Upper lobe of left lung (tissue), 6 donors: ENCODE measurements around the gene DNASE1L3. TPM values are rescaled to one million over a fixed set of nuclear protein-coding genes. Genes with fewer than 3 reads are reported as not detected.
A peak's percentile ranks its signal among the peaks of the same experiment; 100 is the strongest.

ENCODE experiments used
- ATAC-seq, 2 donors: fragments of 200-7000 bp; cut with Tn5 transposase; one replicate each; pipeline ENCODE4 v1.9.1; 2022; ENCODE audit warnings: mild to moderate bottlenecking in 2 of 2, moderate library complexity in 2 of 2; ENCODE audit not compliant: low FRiP score in 2 of 2
- DNase-seq, 2 donors: peaks; one replicate each; pipeline ENCODE4 v3.0.0-alpha.2; 2019 to 2020
- H3K27ac ChIP-seq, 4 donors: fragments of 200-600 bp; sonication (generic); one replicate each; pipeline ENCODE4 v1.5.1; 2016 to 2019
- H3K27me3 ChIP-seq, 4 donors: fragments of 200-600 bp; sonication (generic); one replicate each; pipeline ENCODE4 v1.5.1; 2017 to 2019
- H3K36me3 ChIP-seq, 4 donors: fragments of 200-600 bp; sonication (generic); one replicate each; pipeline ENCODE4 v1.5.1; 2016 to 2019
- H3K4me1 ChIP-seq, 4 donors: fragments of 200-600 bp; sonication (generic); one replicate each; pipeline ENCODE4 v1.5.1; 2018 to 2019
- H3K4me3 ChIP-seq, 4 donors: fragments of 200-600 bp; sonication (generic); one replicate each; pipeline ENCODE4 v1.5.1; 2017 to 2019; ENCODE audit warnings: mild to moderate bottlenecking in 2 of 4, moderate library complexity in 1 of 4
- H3K9me3 ChIP-seq, 4 donors: fragments of 200-600 bp; sonication (generic); one replicate each; pipeline ENCODE4 v1.5.1; 2018 to 2019
- EP300 ChIP-seq, 4 donors: sonication (generic); formaldehyde crosslinking; IDR thresholded peaks; one replicate each; pipeline ENCODE4 v1.5.1; 2017; ENCODE audit warnings: antibody characterized with exemption in 4 of 4, control low read depth in 2 of 4
- POLR2A ChIP-seq, 4 donors: fragments of 450-650 bp; IDR thresholded peaks; one replicate each; pipeline ENCODE4 v1.5.1; 2016 to 2017; ENCODE audit warnings: antibody characterized with exemption in 4 of 4, mild to moderate bottlenecking in 2 of 4
- POLR2AphosphoS5 ChIP-seq, 2 donors: sonication (generic); formaldehyde crosslinking; IDR thresholded peaks; one replicate each; pipeline ENCODE4 v1.5.1; 2017; ENCODE audit warnings: antibody characterized with exemption in 2 of 2
- WGBS, 2 donors: methylation state at CpG; one replicate each; pipeline ENCODE4 v1.1.5; 2017 to 2018; 5-methylcytosine and 5-hydroxymethylcytosine counted together
- total RNA-seq, 6 donors: library from RNA; depleted of rRNA in 4 of 6; stranded (reverse); fragments of >200 nt in 4 of 6; gene quantifications; one replicate each; pipeline versions ENCODE4 v1.1.0 to v1.2.1, GENCODE V29; 2016 to 2021
- TF ChIP-seq, protein P1 (sequence below), 6 experiments: fragments of 450-650 bp in 4 of 6; fragments of 200-600 bp in 2 of 6; sonication (generic) in 2 of 6; IDR thresholded peaks; one replicate each; pipeline ENCODE4 v1.5.1; 2016 to 2019; ENCODE audit warnings: antibody characterized with exemption in 6 of 6
- donor health status: DM: no; HTN: no; CAD: no; lungs with moderate emphysema.
- donor health status: DM: no; HTN: yes; CAD: no; lungs with severe emphysema.

DNASE1L3 gene
- total RNA-seq, 6 donors from 2014 or later: 0.59 to 35.6 (median 3.3) TPM; not detected in 1

- peak overlapping the region in 3 of 4 donors; percentile 16 to 51 (median 48) for H3K27ac ChIP-seq
- ATAC-seq: peak; percentile 80 to 88
- H3K4me1 ChIP-seq: peaks cover 16 to 27% (median 19%) of the 10 kb centered on the region in 4 donors
- no peaks in the 10 kb centered on the region for H3K36me3 ChIP-seq
- DNase-seq: peak; percentile 43 to 82
- TF ChIP-seq, protein P1, sequence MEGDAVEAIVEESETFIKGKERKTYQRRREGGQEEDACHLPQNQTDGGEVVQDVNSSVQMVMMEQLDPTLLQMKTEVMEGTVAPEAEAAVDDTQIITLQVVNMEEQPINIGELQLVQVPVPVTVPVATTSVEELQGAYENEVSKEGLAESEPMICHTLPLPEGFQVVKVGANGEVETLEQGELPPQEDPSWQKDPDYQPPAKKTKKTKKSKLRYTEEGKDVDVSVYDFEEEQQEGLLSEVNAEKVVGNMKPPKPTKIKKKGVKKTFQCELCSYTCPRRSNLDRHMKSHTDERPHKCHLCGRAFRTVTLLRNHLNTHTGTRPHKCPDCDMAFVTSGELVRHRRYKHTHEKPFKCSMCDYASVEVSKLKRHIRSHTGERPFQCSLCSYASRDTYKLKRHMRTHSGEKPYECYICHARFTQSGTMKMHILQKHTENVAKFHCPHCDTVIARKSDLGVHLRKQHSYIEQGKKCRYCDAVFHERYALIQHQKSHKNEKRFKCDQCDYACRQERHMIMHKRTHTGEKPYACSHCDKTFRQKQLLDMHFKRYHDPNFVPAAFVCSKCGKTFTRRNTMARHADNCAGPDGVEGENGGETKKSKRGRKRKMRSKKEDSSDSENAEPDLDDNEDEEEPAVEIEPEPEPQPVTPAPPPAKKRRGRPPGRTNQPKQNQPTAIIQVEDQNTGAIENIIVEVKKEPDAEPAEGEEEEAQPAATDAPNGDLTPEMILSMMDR (IDR thresholded peaks at IDR 0.05): peak; percentile 71 to 83 (median 79)
- no peak for TF ChIP-seq POLR2A (IDR thresholded peaks at IDR 0.05)
- 6 to 13% methylated on average over 9 to 15 of the region's 15 CpGs for WGBS, 2 donors
- H3K9me3 ChIP-seq: no peaks in the 10 kb centered on the region
- H3K27me3 ChIP-seq: no peaks in the 10 kb centered on the region
- no peak overlapping the region for H3K4me3 ChIP-seq
These were observed 6.5 kb upstream of the DNASE1L3 start for GRCh38 chr3:58217209-58217811.

- WGBS, 2 donors: 79 to 81% methylated on average over 10 of the region's 10 CpGs
- H3K36me3 ChIP-seq: no peaks in the 10 kb centered on the region
- peaks cover 16 to 27% (median 19%) of the 10 kb centered on the region in 4 donors for H3K4me1 ChIP-seq
- DNase-seq (no peak), ATAC-seq (no peak)
- TF ChIP-seq POLR2AphosphoS5 (IDR thresholded peaks at IDR 0.05) (no peak), EP300 (IDR thresholded peaks at IDR 0.05) (no peak)
- no peak overlapping the region for H3K4me3 ChIP-seq
- H3K27ac ChIP-seq: peak overlapping the region in 2 of 4 donors; percentile 42 to 51
- H3K27me3 ChIP-seq: no peaks in the 10 kb centered on the region
- no peaks in the 10 kb centered on the region for H3K9me3 ChIP-seq
These were observed 5.9 kb upstream of the DNASE1L3 start for GRCh38 chr3:58216496-58217195.

DNA sequence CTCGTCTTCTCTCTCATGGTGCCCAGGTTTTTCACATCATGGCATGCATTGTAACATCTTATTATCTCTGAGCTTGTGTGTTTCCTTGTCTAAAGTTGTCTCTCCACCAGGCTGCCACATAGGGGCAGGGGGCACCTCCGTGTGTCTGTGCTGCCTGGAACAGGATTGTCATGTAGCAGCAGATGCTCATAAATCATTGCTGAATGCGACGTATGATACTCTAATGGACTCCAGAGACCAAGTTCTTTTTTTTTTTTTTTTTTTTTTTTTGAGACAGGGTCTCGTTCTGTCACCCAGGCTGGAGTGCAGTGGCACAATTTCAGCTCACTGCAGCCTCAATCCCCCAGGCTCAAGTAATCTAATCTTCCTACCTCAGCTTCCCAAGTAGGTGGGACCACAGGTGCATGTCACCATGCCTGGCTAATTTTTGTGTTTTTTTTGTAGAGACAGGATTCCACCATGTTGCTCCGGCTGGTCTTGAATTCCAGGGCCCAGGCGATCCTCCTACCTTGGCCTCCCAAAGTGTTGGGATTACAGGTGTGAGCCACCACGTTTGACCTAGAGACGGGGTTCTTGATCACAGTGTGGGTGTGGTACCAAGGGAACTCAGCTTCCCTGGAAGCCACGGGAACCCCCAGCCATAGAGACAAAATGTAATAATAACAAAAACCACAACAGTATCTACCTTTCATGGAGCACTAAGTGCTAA, 4.7 kb upstream of the DNASE1L3 start:
- no peaks in the 10 kb centered on the region for H3K27me3 ChIP-seq
- no peak for ATAC-seq
- H3K36me3 ChIP-seq: no peaks in the 10 kb centered on the region
- peaks cover 16 to 27% (median 19%) of the 10 kb centered on the region in 4 donors for H3K4me1 ChIP-seq
- H3K4me3 ChIP-seq: no peak overlapping the region
- 68 to 76% methylated on average over 10 of the region's 10 CpGs for WGBS, 2 donors
- no peak for DNase-seq
- H3K9me3 ChIP-seq: no peaks in the 10 kb centered on the region
- peak overlapping the region in 3 of 4 donors; percentile 39 to 46 (median 42) for H3K27ac ChIP-seq
- TF ChIP-seq, protein P1 (IDR thresholded peaks at IDR 0.05): no peak
- TF ChIP-seq EP300 (IDR thresholded peaks at IDR 0.05) (no peak), POLR2A (IDR thresholded peaks at IDR 0.05) (no peak), POLR2AphosphoS5 (IDR thresholded peaks at IDR 0.05) (no peak)

DNA sequence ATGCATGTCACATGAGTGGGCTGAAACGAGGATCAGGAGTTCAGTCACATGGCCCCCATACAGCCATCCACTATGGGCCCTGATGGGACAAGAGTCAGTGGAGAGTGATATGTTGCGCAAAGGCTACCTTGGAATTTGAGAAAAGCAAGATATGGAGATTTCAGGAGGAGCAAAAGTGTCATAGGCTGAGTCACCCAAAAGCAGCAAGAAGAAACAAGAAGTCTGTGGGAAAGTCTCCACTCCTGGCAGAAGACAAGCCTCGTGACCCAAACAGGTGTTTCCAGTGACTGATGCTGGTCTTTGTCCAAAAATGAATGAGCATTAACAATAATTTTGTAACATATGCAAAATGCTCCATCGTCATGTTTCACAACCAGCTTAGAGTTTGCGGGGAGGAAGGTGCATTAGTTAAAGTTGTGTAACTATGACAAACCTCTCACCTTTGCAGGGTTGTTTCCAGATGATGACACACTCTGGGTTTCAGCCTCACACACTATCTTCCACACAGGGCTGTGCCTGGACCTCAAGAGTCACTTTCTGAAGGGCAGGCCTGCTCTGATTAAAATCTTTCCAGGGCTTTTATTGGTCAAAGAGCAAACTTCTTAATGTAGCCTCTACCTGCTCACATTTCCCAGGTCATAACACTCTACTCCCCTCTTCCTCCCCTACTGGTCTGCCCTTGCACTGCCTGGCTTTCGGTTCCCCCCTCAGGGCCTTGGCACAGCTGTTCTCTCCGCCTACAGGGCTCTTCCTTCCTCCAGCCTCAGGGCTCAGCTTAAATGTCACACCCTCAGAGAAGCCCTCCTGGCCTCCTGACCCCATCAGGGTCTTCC, 3.9 kb upstream of the DNASE1L3 start:
- H3K27ac ChIP-seq: peak overlapping the region in 3 of 4 donors; percentile 30 to 46 (median 39)
- WGBS, 2 donors: 38 to 50% methylated on average over 7 of the region's 7 CpGs
- no peaks in the 10 kb centered on the region for H3K9me3 ChIP-seq
- no peaks in the 10 kb centered on the region for H3K36me3 ChIP-seq
- H3K27me3 ChIP-seq: no peaks in the 10 kb centered on the region
- TF ChIP-seq POLR2AphosphoS5 (IDR thresholded peaks at IDR 0.05): no peak
- TF ChIP-seq, protein P1 (IDR thresholded peaks at IDR 0.05): peak in 2 of 6 experiments; percentile 17 to 25
- no peak for TF ChIP-seq EP300 (IDR thresholded peaks at IDR 0.05)
- TF ChIP-seq POLR2A (IDR thresholded peaks at IDR 0.05): no peak
- DNase-seq (no peak), ATAC-seq (peak; percentile 50 to 73)
- H3K4me3 ChIP-seq: no peak overlapping the region
- H3K4me1 ChIP-seq: peaks cover 16 to 27% (median 19%) of the 10 kb centered on the region in 4 donors
